Activated CD8-positive, alpha-beta T cell treated with anti-CD3 and anti-CD28 coated beads, Interleukin-2, amount 10 ng/mL, durations not matched to agents 7 days and 5 days (primary cell): ENCODE results near the gene SLC2A13. TPM values are rescaled to one million over a fixed set of nuclear protein-coding genes. Genes with fewer than 3 reads are reported as not detected.

Source experiments
- ATAC-seq: fragments of 150-1000 bp; cut with Tn5 transposase; one replicate; pipeline ENCODE4 v1.10.0; 2021; ENCODE audit warnings: moderate library complexity
- CTCF ChIA-PET: fragments of 350-600 bp; sonication (Branson Sonifier 250); formaldehyde crosslinking; loops from one replicate; lab custom pipeline; 2021; ENCODE audit warnings: antibody characterized with exemption; lab: Charles Lee
- POLR2A ChIA-PET: fragments of 350-600 bp; sonication (Branson Sonifier 250); formaldehyde crosslinking; loops from one replicate; lab custom pipeline; 2021; ENCODE audit warnings: antibody characterized with exemption; lab: Charles Lee
- DNase-seq: peaks from one replicate; pipeline ENCODE4 v3.0.0-alpha.2; 2020
- H3K27ac Mint-ChIP-seq: one replicate; pipeline ENCODE4 v1.8.0; 2021; ENCODE audit warnings: mild to moderate bottlenecking, mixed read lengths
- H3K27me3 Mint-ChIP-seq: one replicate; pipeline ENCODE4 v1.8.0; 2021; ENCODE audit warnings: low read depth, mixed read lengths
- H3K36me3 Mint-ChIP-seq: one replicate; pipeline ENCODE4 v1.8.0; 2021; ENCODE audit warnings: low read depth, mixed read lengths
- H3K4me1 Mint-ChIP-seq: one replicate; pipeline ENCODE4 v1.8.0; 2021; ENCODE audit warnings: low read depth, mixed read lengths
- H3K4me3 Mint-ChIP-seq: one replicate; pipeline ENCODE4 v1.8.0; 2021; ENCODE audit warnings: mild to moderate bottlenecking, mixed read lengths
- H3K9me3 Mint-ChIP-seq: one replicate; pipeline ENCODE4 v1.8.0; 2022; ENCODE audit warnings: mixed read lengths; ENCODE audit not compliant: insufficient read depth
- total RNA-seq, 2 experiments: library from RNA; stranded (reverse); gene quantifications; one replicate each; pipeline ENCODE4 v1.2.3, GENCODE V29; 2021

The SLC2A13 gene
- total RNA-seq, 2 experiments from 2014 or later: 5.2 to 5.4 TPM

DNA sequence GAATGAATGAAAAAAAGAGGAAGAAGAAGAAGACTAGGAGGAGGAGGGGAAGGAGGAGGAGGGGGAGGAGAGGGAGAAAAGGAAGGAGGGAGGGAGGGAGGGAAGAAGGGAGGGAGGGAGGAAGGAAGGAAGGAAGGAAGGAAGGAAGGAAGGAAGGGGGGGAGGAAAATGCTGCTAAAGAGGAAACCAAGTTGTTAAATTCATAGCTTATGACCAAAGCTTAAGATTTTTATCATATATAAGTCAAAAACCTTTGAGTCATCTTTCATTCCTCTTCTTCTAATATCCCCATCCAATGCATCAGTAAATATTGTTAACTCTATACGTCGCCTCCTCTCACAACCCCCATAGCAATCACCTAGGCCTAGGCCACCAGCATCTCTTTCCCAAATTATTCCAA lies 117.3 kb downstream of the SLC2A13 start:
- ATAC-seq (no peak), DNase-seq (no peak)
- Mint-ChIP-seq H3K27ac (no peak overlapping the region), H3K4me3 (no peak overlapping the region), H3K36me3 (no peaks in the 10 kb centered on the region), H3K4me1 (no peaks in the 10 kb centered on the region), H3K9me3 (no peaks in the 10 kb centered on the region), H3K27me3 (no peaks in the 10 kb centered on the region)
- CTCF ChIA-PET: interaction anchor here (0.7 to 0.8 kb wide), 2 partner anchors 23 to 145 kb away, joined by 3 to 4 read pairs; no protein-coding TSS in a partner anchor
- POLR2A ChIA-PET: no interaction called here

DNA sequence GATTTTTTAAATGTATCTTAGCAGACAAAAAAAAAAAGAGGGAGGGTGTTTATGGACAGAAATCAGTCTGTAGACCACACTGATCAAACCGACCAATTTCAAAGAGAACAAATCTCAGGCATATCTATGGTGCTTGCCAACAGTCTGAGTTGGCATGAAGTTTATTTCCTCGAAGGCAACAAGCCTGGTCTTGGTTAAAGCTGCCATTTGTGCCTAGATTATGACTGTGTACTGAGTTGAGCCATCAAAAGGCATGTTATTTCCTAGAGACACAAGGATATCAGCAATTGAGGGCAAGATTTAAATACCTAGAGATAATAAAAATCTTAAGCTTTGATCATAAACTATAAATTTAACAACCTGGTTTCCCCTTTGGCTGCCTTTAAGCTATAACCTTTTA lies 119.2 kb downstream of the SLC2A13 start:
- Mint-ChIP-seq H3K9me3 (no peaks in the 10 kb centered on the region), H3K27me3 (no peaks in the 10 kb centered on the region), H3K4me3 (no peak overlapping the region), H3K36me3 (no peaks in the 10 kb centered on the region), H3K27ac (no peak overlapping the region), H3K4me1 (no peaks in the 10 kb centered on the region)
- CTCF ChIA-PET: interaction anchor here (1.1 kb wide), 1 partner anchor 24 kb away, joined by 5 read pairs; no protein-coding TSS in a partner anchor
- ATAC-seq (no peak), DNase-seq (no peak)
- POLR2A ChIA-PET: no interaction called here

DNA sequence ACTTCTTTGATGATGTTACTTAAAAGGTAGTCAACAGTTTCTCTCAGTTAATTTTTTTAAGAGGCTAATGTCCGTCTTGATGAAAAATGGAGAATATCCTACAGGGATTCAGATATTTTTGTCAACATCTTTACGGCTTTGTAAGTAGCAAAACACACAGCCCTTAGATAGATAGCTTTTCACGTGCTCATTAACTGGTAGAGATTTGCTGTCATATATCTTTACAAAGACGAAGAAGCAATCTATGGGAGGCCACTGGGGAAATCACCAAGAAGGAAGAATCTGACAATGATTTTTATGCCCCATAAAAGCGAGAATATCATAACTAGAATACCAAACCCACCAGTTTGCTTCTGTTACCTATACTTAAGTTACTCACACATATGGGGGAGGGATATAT lies 121.2 kb downstream of the SLC2A13 start:
- no peak for DNase-seq
- no peaks in the 10 kb centered on the region for H3K4me1 Mint-ChIP-seq
- H3K27ac Mint-ChIP-seq: no peak overlapping the region
- no peak overlapping the region for H3K4me3 Mint-ChIP-seq
- H3K9me3 Mint-ChIP-seq: no peaks in the 10 kb centered on the region
- ChIA-PET CTCF (no interaction called here), POLR2A (no interaction called here)
- no peak for ATAC-seq
- no peaks in the 10 kb centered on the region for H3K27me3 Mint-ChIP-seq
- H3K36me3 Mint-ChIP-seq: no peaks in the 10 kb centered on the region

DNA sequence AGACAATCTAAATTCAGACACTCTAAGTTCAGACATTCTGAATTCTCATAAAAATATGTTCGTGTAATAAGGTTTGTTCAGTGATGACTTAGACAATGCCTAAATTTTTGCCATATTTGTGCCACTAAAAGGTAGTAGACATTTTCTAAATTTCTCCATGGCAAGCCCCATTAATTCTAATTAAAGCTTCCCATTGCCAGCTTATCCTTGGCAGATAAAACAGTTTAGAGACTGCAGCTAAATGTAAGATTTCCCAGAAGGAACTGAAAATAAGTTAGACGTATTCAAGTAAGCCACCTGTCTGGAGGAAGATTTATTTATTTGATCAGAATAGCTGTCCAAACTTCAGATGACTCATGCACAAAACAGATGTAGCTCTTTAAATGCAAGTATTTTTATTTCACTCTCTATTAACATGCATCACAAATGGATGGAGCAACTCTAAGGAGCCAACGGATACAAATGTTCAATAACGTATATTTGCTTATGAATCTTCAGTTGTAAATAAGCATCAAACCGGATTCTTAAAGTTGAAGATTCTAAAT lies 130.4 kb downstream of the SLC2A13 start:
- DNase-seq: no peak
- H3K9me3 Mint-ChIP-seq: no peaks in the 10 kb centered on the region
- ChIA-PET POLR2A (no interaction called here), CTCF (interaction anchor here (1.2 kb wide), 1 partner anchor 16 kb away, joined by 4 read pairs; no protein-coding TSS in a partner anchor)
- no peaks in the 10 kb centered on the region for H3K4me1 Mint-ChIP-seq
- H3K27ac Mint-ChIP-seq: no peak overlapping the region
- no peak overlapping the region for H3K4me3 Mint-ChIP-seq
- ATAC-seq: no peak
- no peaks in the 10 kb centered on the region for H3K36me3 Mint-ChIP-seq
- no peaks in the 10 kb centered on the region for H3K27me3 Mint-ChIP-seq

DNA sequence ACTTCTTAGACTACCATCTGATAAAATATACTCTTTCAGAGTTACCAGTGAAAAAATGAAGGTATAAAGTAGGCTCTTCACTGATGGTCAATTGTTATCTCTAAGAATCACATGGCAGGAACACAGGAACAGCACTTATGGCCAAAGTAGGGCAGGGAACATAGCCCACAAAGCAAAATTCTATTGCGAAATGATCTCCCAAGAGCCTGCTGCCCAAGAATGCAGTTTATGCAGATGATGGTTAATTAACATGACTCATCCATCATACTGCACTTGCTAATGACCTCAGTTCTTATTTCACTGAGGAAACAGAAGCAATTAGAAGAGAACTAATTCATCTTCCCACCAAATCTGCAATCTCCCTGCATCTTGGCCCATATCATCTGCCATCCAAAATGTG lies 133.8 kb downstream of the SLC2A13 start:
- Mint-ChIP-seq H3K27me3 (no peaks in the 10 kb centered on the region), H3K9me3 (no peaks in the 10 kb centered on the region), H3K4me3 (no peak overlapping the region), H3K27ac (no peak overlapping the region), H3K36me3 (no peaks in the 10 kb centered on the region), H3K4me1 (no peaks in the 10 kb centered on the region)
- POLR2A ChIA-PET: no interaction called here
- CTCF ChIA-PET: no interaction called here
- DNase-seq (no peak), ATAC-seq (no peak)

DNA sequence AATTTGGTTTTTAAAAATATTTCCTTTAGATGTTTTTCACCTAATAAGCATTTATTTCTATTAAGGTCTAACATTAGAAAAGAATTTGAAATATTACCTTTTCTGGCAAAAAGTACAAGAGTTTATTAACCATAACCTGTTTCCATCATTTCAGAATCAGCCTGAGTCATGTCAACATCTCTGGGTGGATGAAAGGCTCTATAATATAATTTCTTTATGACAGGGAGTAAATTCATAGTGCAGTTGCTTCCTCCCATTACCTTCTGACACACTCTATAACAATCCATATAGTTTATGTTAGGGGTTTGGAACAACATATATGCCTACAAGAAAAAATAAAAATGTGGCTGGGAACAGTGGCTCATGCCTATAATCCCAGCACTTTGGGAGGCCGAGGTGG lies 134.5 kb downstream of the SLC2A13 start:
- no peak overlapping the region for H3K4me3 Mint-ChIP-seq
- CTCF ChIA-PET: no interaction called here
- ATAC-seq: no peak
- no peak overlapping the region for H3K27ac Mint-ChIP-seq
- H3K9me3 Mint-ChIP-seq: no peaks in the 10 kb centered on the region
- DNase-seq: no peak
- H3K27me3 Mint-ChIP-seq: no peaks in the 10 kb centered on the region
- POLR2A ChIA-PET: interaction anchor here (0.8 kb wide), 1 partner anchor 661 kb away, joined by 4 read pairs; no protein-coding TSS in a partner anchor
- H3K36me3 Mint-ChIP-seq: no peaks in the 10 kb centered on the region
- no peaks in the 10 kb centered on the region for H3K4me1 Mint-ChIP-seq

DNA sequence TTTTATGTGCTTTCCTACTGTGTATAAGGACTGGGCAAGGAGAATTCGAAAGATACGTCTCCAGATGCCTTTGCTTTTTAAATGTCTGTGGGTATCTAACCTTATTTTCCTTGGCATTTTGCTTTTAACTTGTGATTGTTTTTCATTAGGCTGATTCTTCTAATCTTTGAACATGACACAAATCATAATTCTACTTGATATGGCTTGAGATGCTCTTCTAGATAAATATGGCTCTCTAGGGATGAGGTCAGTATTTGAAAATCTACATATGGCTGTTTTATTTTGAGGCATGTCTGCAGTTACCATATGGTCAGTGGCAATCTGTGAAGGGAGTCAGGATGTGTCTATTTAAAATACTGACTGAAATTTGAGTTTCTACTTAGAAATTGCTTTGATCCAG lies 139.2 kb downstream of the SLC2A13 start:
- no peaks in the 10 kb centered on the region for H3K9me3 Mint-ChIP-seq
- H3K4me1 Mint-ChIP-seq: no peaks in the 10 kb centered on the region
- H3K36me3 Mint-ChIP-seq: no peaks in the 10 kb centered on the region
- no peak for DNase-seq
- ChIA-PET CTCF (no interaction called here), POLR2A (no interaction called here)
- ATAC-seq: no peak
- H3K4me3 Mint-ChIP-seq: no peak overlapping the region
- no peaks in the 10 kb centered on the region for H3K27me3 Mint-ChIP-seq
- H3K27ac Mint-ChIP-seq: no peak overlapping the region

DNA sequence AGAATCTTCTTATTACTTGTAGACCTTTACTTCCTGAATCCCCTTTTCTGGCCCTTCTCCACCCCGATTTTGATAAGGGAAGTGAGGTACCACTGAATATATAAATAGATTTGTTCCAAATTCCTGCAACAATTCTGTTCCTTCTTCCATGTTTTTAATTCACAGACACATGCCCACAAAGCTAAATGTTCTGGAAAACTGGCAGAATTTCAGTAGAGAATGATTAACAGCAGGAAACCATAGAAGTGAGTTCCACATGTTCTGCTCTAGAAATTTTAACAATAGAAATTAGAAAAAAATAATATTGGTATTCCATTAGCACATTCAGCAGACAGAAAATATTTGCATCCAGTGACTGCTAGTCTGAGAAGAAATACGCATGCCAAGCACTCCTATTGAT lies 139.6 kb downstream of the SLC2A13 start:
- H3K4me1 Mint-ChIP-seq: no peaks in the 10 kb centered on the region
- ChIA-PET CTCF (no interaction called here), POLR2A (no interaction called here)
- DNase-seq (no peak), ATAC-seq (no peak)
- H3K9me3 Mint-ChIP-seq: no peaks in the 10 kb centered on the region
- no peaks in the 10 kb centered on the region for H3K27me3 Mint-ChIP-seq
- H3K27ac Mint-ChIP-seq: no peak overlapping the region
- H3K4me3 Mint-ChIP-seq: no peak overlapping the region
- H3K36me3 Mint-ChIP-seq: no peaks in the 10 kb centered on the region

DNA sequence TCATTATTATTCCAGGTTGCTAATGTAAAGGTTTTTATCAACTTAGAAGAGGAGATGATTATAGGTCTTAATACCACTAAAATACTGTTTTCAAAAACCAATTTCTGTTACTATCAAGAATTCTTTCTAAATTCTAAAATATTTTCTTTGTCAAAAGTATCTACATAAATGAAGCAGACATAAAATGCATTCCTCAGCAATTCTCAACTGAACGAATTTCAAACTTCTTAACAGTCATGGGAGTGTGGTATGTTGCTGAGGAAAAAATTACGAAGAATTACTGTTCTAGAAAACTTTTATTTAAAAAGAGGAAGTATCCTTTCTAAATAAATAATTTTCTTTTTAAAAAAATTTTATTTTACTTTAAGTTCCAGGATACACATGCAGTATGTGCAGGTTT lies 146.4 kb downstream of the SLC2A13 start:
- no peak overlapping the region for H3K4me3 Mint-ChIP-seq
- no peaks in the 10 kb centered on the region for H3K36me3 Mint-ChIP-seq
- POLR2A ChIA-PET: no interaction called here

DNA sequence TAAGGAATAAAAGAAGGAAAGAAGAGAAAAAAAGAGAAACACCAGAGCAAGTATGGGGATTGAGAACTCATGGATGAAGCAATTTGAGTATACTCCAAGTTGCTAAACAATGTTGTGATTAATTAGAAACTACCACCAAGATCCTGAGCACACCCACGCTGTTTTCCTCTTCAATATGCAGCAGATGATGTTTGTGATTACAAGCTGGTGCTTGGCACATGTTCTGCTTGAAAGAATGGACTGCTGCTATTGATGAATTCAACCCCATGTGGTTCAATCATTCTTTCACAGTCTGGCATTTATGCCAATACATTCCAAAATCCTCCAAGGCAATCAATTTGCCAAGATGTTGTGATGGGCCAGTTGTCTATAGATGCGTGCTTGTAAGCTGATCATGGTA lies 146.8 kb downstream of the SLC2A13 start:
- Mint-ChIP-seq H3K4me3 (no peak overlapping the region), H3K27me3 (no peaks in the 10 kb centered on the region), H3K4me1 (no peaks in the 10 kb centered on the region), H3K36me3 (no peaks in the 10 kb centered on the region), H3K9me3 (no peaks in the 10 kb centered on the region), H3K27ac (no peak overlapping the region)
- POLR2A ChIA-PET: no interaction called here
- CTCF ChIA-PET: no interaction called here
- ATAC-seq (no peak), DNase-seq (no peak)

More for the DNA sequence above, 146.4 kb downstream of the SLC2A13 start:
- H3K27ac Mint-ChIP-seq: no peak overlapping the region
- CTCF ChIA-PET: no interaction called here
- H3K9me3 Mint-ChIP-seq: no peaks in the 10 kb centered on the region
- DNase-seq (no peak), ATAC-seq (no peak)
- H3K4me1 Mint-ChIP-seq: no peaks in the 10 kb centered on the region
- no peaks in the 10 kb centered on the region for H3K27me3 Mint-ChIP-seq

DNA sequence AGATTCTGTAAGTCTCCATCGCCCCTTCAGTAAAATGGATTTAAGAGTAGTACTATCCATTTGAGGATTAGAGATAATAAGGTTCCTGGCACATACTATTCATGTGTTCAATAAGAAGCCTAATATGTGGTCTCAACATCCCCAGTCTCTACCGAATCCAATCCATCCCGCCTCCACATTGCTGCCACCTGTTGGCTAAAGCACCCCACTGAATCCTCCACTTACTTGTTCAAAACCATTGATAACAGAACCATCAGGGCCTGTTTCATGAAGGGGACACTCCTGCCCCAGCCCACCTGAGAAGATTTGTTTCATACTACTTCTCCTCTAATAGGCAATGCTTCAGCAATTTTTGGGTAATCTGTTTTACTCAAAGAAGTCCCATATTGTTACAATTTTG lies 147.5 kb downstream of the SLC2A13 start:
- no peak overlapping the region for H3K4me3 Mint-ChIP-seq
- H3K4me1 Mint-ChIP-seq: no peaks in the 10 kb centered on the region
- CTCF ChIA-PET: no interaction called here
- H3K9me3 Mint-ChIP-seq: no peaks in the 10 kb centered on the region
- H3K27ac Mint-ChIP-seq: no peak overlapping the region
- DNase-seq (no peak), ATAC-seq (no peak)
- H3K36me3 Mint-ChIP-seq: no peaks in the 10 kb centered on the region
- H3K27me3 Mint-ChIP-seq: no peaks in the 10 kb centered on the region
- POLR2A ChIA-PET: no interaction called here

DNA sequence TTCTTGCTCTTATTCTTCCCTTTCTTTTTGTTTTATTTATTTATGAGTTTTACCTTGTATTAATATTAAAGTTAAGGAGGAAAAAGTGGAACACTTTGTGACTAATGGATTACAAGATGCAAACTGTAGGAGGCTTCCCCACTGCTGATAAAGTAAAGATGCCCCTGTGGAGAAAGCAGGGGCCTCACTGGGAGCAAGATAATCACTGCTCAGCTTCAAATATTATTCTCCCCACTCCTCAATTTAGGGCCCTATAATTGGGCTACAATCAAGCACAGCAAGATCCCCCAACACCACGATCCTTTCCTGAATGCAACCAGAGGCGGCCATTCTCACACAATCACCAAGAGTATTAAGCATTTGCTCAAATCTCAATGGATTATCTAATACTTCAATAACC lies 149.2 kb downstream of the SLC2A13 start:
- ATAC-seq (no peak), DNase-seq (no peak)
- H3K36me3 Mint-ChIP-seq: no peaks in the 10 kb centered on the region
- CTCF ChIA-PET: no interaction called here
- H3K27me3 Mint-ChIP-seq: no peaks in the 10 kb centered on the region
- no peak overlapping the region for H3K27ac Mint-ChIP-seq
- POLR2A ChIA-PET: no interaction called here
- no peaks in the 10 kb centered on the region for H3K9me3 Mint-ChIP-seq
- H3K4me3 Mint-ChIP-seq: no peak overlapping the region
- no peaks in the 10 kb centered on the region for H3K4me1 Mint-ChIP-seq
